ENCODE measurements around the gene CC2D2A.

Gene CC2D2A

GRCh38 chr4:15444879-15445547, 24.7 kb upstream of the CC2D2A start:
- no peak; the same call in 2 of the 3 replicates for ATAC-seq
- TF ChIP-seq CREB5 (CRISPR knock-in tag; IDR thresholded peaks at IDR 0.05; ENCODE audit: low read depth) (no peak), ISL1 (CRISPR knock-in tag; IDR thresholded peaks at IDR 0.05) (peak; percentile 75)

GRCh38 chr4:15451181-15451865, 18.4 kb upstream of the CC2D2A start:
- peak; percentile 13 for ATAC-seq
- TF ChIP-seq ISL1 (CRISPR knock-in tag; IDR thresholded peaks at IDR 0.05) (no peak), RARB (CRISPR knock-in tag; IDR thresholded peaks at IDR 0.05) (no peak), ZNF565 (CRISPR knock-in tag; conservative IDR thresholded peaks at IDR 0.05; ENCODE audit: low read depth) (no peak), OSR1 (CRISPR knock-in tag; IDR thresholded peaks at IDR 0.05) (no peak), CSDC2 (CRISPR knock-in tag; IDR thresholded peaks at IDR 0.05) (no peak), PPARA (CRISPR knock-in tag; IDR thresholded peaks at IDR 0.05; ENCODE audit: borderline replicate concordance) (no peak), ARNTL (CRISPR knock-in tag; IDR thresholded peaks at IDR 0.05; ENCODE audit: borderline replicate concordance, low read depth) (no peak)

DNA sequence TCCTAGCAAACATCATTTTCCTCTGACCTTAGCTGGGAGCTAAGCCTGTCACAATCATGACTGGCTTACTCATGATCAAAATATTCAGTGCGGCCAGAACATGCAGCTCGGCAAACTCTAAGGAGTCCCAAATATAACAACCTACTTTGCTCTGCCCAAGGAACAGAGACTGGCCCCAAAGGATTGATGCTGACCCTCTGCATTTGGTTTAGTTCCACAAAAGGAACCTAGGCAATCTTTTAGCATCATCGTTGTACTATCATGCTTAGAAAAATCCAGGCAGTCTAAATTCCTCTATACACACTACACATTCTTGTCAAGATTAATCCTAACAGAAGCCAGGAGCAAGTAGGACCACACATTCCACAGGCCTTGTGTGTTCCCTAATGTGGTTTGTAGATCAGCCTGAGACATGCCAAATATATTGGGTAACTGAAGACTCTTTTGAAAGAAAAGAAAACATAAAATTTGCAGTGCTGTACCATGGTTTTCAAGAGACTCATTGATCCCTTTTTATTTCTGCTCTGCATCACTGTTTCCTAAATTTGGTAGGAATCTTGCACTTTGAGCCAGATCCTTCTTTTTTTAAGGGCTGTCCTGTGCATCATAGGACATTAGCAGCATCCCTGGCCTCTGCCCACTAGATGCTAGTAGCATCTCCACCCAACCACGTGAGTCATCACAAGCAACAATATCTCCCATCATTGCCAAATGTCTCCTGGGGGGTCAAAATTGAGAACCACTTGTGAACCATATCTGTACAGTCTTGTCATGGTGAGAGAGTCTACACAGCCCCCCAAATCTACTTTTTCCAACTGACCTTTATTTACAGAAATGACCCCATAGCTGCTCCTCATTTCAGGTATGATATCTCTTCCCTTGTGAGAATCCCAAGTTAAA, 17.6 kb upstream of the CC2D2A start:
- TF ChIP-seq ISL1 (CRISPR knock-in tag; IDR thresholded peaks at IDR 0.05), result peak; percentile 70
- TF ChIP-seq RARB (CRISPR knock-in tag; IDR thresholded peaks at IDR 0.05), result no peak
- TF ChIP-seq CSDC2 (CRISPR knock-in tag; IDR thresholded peaks at IDR 0.05), result no peak
- no peak for TF ChIP-seq ZNF8 (CRISPR knock-in tag; IDR thresholded peaks at IDR 0.05)
- no peak for TF ChIP-seq ZNF70 (CRISPR knock-in tag; IDR thresholded peaks at IDR 0.05)
- no peak for TF ChIP-seq ARNTL (CRISPR knock-in tag; IDR thresholded peaks at IDR 0.05; ENCODE audit: borderline replicate concordance, low read depth)
- TF ChIP-seq, protein P1, sequence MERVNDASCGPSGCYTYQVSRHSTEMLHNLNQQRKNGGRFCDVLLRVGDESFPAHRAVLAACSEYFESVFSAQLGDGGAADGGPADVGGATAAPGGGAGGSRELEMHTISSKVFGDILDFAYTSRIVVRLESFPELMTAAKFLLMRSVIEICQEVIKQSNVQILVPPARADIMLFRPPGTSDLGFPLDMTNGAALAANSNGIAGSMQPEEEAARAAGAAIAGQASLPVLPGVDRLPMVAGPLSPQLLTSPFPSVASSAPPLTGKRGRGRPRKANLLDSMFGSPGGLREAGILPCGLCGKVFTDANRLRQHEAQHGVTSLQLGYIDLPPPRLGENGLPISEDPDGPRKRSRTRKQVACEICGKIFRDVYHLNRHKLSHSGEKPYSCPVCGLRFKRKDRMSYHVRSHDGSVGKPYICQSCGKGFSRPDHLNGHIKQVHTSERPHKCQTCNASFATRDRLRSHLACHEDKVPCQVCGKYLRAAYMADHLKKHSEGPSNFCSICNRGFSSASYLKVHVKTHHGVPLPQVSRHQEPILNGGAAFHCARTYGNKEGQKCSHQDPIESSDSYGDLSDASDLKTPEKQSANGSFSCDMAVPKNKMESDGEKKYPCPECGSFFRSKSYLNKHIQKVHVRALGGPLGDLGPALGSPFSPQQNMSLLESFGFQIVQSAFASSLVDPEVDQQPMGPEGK (CRISPR knock-in tag; IDR thresholded peaks at IDR 0.05; ENCODE audit: borderline replicate concordance), result peak; percentile 55; the same call in 1 of the 2 replicates
- TF ChIP-seq ZFP3 (CRISPR knock-in tag; IDR thresholded peaks at IDR 0.05), result no peak
- no peak for TF ChIP-seq ZFP30 (CRISPR knock-in tag; IDR thresholded peaks at IDR 0.05)
- TF ChIP-seq, protein P2, sequence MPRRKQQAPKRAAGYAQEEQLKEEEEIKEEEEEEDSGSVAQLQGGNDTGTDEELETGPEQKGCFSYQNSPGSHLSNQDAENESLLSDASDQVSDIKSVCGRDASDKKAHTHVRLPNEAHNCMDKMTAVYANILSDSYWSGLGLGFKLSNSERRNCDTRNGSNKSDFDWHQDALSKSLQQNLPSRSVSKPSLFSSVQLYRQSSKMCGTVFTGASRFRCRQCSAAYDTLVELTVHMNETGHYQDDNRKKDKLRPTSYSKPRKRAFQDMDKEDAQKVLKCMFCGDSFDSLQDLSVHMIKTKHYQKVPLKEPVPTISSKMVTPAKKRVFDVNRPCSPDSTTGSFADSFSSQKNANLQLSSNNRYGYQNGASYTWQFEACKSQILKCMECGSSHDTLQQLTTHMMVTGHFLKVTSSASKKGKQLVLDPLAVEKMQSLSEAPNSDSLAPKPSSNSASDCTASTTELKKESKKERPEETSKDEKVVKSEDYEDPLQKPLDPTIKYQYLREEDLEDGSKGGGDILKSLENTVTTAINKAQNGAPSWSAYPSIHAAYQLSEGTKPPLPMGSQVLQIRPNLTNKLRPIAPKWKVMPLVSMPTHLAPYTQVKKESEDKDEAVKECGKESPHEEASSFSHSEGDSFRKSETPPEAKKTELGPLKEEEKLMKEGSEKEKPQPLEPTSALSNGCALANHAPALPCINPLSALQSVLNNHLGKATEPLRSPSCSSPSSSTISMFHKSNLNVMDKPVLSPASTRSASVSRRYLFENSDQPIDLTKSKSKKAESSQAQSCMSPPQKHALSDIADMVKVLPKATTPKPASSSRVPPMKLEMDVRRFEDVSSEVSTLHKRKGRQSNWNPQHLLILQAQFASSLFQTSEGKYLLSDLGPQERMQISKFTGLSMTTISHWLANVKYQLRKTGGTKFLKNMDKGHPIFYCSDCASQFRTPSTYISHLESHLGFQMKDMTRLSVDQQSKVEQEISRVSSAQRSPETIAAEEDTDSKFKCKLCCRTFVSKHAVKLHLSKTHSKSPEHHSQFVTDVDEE (CRISPR knock-in tag; IDR thresholded peaks at IDR 0.05), result no peak
- ATAC-seq, result peak; percentile 98

DNA sequence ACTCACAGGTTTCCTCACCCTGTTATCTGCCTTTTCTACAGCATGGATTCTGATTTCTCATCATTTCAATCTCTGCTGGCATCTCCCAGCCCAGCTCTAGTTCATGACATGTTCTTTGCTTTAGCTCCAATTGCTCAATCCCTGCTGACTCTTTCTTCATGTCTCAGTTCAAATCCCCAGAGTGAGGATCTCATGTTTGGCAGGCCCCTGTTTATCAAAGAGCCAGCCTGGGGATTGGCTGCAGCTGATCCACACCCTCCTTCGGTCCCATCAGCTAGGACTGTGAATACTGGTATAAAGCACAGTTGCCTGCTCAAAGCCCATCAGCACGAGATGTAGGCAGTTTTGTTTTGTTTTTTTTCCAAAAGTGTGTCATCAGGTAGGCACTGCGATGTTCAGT, 14.4 kb upstream of the CC2D2A start:
- ATAC-seq, result no peak
- no peak for TF ChIP-seq ZFP3 (CRISPR knock-in tag; IDR thresholded peaks at IDR 0.05)
- TF ChIP-seq, protein P3, sequence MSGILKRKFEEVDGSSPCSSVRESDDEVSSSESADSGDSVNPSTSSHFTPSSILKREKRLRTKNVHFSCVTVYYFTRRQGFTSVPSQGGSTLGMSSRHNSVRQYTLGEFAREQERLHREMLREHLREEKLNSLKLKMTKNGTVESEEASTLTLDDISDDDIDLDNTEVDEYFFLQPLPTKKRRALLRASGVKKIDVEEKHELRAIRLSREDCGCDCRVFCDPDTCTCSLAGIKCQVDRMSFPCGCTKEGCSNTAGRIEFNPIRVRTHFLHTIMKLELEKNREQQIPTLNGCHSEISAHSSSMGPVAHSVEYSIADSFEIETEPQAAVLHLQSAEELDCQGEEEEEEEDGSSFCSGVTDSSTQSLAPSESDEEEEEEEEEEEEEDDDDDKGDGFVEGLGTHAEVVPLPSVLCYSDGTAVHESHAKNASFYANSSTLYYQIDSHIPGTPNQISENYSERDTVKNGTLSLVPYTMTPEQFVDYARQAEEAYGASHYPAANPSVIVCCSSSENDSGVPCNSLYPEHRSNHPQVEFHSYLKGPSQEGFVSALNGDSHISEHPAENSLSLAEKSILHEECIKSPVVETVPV (CRISPR knock-in tag; IDR thresholded peaks at IDR 0.05), result no peak
- no peak for TF ChIP-seq PPARA (CRISPR knock-in tag; IDR thresholded peaks at IDR 0.05; ENCODE audit: borderline replicate concordance)
- no peak for TF ChIP-seq ARNTL (CRISPR knock-in tag; IDR thresholded peaks at IDR 0.05; ENCODE audit: borderline replicate concordance, low read depth)
- no peak for TF ChIP-seq ZNF70 (CRISPR knock-in tag; IDR thresholded peaks at IDR 0.05)
- TF ChIP-seq, protein P1 (CRISPR knock-in tag; IDR thresholded peaks at IDR 0.05; ENCODE audit: borderline replicate concordance), result no peak
- TF ChIP-seq, protein P2 (CRISPR knock-in tag; IDR thresholded peaks at IDR 0.05), result no peak
- no peak for TF ChIP-seq CSDC2 (CRISPR knock-in tag; IDR thresholded peaks at IDR 0.05)
- TF ChIP-seq, protein P4, sequence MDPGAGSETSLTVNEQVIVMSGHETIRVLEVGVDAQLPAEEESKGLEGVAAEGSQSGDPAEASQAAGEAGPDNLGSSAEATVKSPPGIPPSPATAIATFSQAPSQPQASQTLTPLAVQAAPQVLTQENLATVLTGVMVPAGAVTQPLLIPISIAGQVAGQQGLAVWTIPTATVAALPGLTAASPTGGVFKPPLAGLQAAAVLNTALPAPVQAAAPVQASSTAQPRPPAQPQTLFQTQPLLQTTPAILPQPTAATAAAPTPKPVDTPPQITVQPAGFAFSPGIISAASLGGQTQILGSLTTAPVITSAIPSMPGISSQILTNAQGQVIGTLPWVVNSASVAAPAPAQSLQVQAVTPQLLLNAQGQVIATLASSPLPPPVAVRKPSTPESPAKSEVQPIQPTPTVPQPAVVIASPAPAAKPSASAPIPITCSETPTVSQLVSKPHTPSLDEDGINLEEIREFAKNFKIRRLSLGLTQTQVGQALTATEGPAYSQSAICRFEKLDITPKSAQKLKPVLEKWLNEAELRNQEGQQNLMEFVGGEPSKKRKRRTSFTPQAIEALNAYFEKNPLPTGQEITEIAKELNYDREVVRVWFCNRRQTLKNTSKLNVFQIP (CRISPR knock-in tag; IDR thresholded peaks at IDR 0.05; ENCODE audit: borderline replicate concordance, low read depth), result no peak

Data from SK-N-SH treated with all-trans-retinoic acid at 6 μM for 48 hours (cell line).